Inferior parietal cortex (tissue), 1 donor: Measurements from ENCODE around the gene PEAK3.

ENCODE experiments used
- DNase-seq: peaks from one replicate; pipeline ENCODE4 v3.0.0-alpha.2; 2016; ENCODE audit errors: extremely low spot score

PEAK3 gene, protein sequence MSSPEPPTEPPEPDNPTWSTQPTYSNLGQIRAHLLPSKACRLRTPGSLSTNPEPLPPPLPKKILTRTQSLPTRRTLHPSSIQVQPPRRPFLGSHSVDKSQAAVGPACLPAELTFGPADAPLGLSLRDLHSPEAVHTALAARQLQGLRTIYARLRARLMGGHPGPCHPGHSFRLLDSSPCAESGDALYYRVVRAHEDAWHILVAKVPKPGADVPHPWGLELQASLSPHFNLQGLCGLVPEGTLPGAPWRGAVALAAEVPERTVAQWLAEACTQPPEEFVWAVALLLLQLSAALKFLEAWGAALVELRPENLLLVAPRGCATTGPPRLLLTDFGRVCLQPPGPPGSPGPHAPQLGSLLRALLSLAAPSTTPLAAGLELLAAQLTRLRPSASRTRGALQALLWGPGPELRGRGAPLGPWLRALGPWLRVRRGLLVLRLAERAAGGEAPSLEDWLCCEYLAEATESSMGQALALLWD

DNA sequence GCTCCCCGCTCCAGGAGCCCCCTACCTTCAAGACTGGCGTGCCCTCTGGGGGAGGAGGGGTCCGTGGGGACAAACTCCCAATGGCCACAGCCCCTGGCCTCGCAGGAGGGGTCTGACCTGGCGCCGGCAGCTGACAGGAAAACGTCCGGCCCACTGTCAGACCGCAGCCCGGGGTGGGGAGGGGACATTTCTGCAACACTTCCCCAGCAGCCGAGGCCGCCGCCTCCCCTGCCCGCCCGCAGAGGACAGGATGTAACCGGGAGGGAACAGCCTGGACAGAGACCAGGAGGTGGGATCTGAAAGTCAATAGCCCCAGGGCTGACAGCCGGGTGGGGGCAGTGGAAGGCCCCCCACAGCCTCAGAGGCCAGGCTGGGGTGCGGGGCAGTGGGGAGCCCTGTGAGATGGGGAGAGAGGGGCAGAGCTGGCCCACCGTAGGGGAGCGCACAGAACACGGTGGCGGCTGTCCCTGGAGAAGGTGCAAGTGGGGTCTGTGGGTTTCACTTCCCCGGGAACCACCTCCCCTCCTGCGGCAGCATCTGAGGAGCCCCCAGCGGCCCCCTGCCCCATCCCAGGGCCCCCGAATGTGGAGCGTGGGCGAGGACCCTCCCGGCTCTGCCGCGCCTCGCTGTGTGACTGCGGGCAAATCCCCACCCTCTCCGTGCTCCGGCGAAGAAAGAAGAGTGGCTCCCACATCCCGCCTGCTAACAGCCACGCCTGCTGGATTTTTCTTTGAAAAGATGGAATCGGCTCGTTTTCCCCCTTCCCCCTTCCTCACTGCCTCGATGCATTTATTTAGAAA is at the start of gene PEAK3:
Gene PEAK3, minus strand, starts transcription at position 114 of the 800 bp plus-strand sequence. CDS start 1,244 bp downstream, outside the sequence.
- no peak for DNase-seq

DNA sequence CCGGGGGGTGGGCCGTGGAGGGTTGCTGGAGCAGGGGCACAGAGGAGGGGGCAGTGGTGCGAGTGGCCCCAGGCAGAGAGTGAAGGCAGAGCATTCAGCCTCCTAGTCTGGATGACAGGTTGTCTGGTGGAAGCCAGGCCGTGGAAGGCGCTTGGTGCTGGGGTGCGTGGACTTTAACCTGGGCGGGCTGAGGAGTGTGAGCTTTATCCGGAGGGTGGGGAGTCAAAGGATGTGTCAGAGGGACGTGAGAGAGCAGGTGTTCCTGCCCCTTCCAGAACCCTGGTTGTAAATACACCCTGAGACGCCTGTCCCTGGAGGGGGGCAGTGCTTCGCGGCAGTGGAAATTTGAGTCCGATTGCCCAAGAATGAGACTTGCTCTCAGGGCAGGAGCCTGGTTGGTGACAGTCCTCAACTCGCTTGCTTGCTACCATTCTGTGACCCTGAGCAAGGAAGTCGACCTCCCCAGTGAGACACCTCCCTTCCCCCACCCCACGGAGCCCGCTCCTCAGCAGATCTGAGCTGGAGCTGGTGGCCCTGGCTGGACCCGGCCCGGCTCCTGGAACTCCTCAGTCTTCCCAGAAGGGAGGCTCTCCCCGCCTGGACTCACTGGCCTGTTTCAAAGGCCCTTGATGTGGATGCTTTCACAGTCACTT is 48.8 kb upstream of the PEAK3 start:
- no peak for DNase-seq

DNA sequence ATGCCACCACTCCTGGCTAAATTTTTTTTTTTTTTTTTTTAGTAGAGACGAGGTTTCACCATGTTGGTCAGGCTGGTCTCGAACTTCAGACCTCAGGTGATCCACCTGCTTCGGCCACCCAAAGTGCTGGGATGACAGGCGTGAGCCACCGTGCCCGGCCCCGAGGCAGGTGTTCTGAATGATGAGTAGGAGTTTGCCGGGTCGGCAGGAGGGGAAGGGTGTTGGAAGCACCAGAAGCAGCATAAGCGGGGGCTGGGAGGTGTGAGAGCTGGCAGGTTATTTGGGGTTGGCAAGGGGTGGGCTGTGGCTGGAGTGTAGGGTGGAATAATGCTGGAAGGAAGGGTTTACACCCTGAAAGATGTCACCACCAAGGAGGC is 48.3 kb upstream of the PEAK3 start:
- DNase-seq = no peak

DNA sequence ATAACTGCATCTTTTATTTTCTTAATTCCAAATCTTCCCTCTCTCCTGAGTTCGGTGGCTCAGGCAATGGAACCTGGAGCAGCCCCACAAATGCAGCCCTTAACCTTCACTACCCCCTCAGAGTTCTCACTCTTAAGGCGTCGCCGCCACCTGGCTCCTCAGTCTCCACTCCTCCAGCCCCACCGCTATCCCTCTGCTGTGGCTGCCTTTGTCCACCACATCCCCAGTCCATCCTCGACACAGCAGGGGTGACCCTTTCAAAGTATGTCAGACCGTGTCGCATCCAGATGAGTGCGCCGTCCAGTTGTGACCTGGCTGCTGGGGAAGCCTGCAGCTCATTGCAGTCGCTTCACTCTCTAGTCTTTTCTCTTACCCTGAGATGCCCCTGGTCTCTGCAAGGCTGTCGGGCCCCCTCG is 47.5 kb upstream of the PEAK3 start:
- no peak for DNase-seq

DNA sequence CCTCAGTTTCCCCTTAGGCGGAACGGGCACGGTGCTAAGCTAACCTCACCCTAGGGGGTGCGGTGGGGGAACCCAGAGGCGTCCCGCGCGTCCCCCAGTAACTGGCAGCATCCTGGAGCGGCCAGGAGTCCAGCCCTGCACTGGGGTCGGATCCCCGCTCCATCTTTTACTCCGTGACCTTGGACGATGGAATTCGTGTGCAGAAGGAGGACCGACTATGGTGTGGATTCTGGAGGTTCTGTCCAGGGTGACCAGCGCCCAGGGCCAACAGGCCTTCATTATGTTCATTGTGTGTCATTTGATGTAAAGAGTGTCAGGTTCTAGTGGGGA is 47.1 kb upstream of the PEAK3 start:
- no peak for DNase-seq

DNA sequence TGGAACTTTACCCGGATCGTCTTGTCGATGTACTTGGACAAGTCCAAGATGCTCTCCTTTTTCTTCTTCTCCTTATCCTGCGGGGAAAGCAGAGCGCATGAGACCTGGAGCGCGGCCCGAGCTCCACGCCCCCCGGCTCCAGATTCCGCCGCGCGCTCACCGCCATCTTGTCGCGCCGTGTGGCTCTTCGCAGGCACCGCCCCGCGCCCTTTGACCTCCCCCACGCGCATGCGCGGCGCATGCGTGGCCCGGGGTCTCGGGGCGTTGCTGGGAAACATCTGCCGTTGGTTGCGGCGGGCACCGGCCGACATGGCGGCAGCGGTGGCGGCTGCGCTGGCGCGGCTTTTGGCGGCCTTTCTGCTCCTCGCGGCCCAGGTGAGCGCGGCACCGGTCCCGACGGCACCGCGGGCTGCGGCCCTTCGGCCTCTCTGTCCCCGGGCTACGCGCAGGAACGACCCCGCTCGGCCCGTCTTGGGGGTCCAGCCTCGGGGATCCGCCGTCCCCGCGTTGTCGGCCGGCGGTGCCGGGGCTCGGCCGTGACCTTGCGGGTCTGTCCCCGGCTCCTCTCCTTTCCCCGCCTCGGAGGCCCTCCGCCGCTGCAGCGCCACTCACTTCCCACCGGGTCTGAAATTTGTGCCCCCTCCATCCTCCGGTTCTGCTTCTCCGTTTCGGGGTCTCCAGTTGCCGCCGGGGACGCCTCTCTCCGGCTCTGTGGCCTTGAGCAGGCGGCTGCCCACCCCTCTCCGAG is 46.6 kb upstream of the PEAK3 start, which contains the start of the genes LSM7 and SPPL2B:
Gene LSM7, minus strand, starts transcription at position 186 of the 748 bp plus-strand sequence. Its CDS starts 20 bp downstream, at position 166.
Gene SPPL2B, plus strand, starts transcription at position 284 of the 748 bp plus-strand sequence. Its CDS starts 26 bp downstream, at position 310.
- DNase-seq = peak; percentile 96

DNA sequence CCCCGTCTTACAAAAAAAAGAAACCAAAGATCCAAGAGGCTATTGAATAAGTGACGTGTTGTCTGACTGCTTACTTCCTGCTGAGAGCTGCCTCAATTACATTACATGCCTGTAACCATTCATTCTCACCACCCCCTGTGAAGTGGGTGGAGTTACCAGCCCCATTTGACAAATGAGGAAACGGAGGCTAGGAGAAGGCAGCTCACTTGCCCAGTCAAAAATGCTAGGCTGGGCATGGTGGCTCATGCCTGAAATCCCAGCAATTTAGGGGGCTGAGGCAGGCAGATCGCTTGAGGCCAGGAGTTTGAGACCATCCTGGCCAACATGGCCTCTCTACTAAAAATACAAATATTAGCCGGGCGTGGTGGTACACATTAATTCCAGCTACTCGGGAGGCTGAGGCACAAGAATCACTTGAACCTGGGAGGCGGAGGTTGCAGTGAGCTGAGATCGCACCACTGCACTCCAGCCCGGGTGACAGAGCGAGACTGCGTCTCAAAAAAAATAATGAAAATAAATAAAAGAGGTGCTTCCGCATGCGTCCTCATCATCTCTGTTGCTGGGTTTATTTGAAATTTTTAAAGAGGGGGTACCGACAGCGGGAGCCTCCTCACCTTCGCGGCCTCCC is 45.9 kb upstream of the PEAK3 start:
- no peak for DNase-seq

DNA sequence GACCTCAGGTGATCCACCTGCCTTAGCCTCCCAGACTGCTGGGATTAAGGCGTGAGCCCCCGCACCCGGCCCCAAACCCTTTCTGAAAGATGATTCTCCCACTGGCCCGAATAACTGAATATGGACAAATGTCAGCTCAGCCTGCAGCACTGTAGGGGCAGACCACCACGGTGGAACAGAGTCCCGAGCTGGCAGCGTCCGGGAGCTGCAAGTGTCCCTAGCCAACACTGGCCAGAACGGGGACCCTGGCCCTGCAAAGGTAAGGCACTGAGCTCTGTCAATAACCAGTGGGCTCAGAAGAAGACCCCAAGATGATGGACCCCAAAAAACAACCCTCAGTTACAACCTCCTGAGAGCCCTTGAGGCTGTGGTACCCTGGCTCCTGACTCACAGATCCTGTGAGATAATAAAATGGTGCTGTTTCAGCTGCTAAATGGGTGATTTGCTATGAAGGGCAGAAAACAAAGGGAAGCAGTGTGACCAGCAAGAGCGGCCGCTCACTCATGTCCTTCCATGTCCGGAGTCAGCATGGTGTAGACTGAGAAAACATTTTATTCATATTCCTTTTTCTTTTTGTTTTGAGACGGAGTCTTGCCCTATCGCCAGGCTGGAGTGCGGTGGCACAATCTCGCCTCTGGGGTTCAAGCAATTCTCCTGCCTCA is 44.9 kb upstream of the PEAK3 start:
- no peak for DNase-seq

DNA sequence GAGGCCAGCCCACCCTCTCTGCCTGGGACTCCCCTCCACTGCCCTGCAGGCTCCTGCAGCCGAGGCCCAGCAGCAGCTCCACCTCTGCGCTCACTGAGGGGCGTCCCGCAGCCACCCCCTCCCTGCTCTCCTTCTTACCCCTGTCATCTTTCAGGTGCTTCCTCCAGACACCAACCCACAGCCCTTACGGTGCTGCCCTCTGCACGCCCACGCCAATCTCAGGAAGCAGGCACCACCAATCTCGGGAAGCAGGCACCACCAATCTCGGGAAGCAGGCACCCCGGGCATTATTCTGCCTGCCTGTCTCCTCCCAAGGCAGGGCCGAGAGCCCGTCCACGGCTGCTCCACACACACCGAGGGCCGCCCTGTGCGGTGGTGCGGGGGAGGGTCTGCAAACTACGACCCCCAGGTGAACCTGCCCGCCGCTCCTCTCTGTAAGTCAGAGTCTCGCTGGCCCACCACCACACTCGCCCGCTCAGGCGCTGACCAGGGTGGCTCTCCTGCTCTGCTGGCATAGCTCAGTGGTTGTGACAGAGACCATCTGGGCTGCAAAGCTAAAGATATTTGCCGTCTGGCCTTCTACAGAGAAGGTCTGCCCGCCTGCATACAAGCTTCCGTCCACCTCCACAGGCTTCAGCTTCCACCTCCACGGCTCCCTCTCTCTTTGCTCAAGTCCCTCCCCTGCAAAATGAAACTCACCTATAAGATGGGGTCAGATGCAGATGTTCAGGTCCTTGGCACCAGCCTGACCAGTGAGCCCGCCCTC is 43.5 kb upstream of the PEAK3 start:
- DNase-seq = no peak

DNA sequence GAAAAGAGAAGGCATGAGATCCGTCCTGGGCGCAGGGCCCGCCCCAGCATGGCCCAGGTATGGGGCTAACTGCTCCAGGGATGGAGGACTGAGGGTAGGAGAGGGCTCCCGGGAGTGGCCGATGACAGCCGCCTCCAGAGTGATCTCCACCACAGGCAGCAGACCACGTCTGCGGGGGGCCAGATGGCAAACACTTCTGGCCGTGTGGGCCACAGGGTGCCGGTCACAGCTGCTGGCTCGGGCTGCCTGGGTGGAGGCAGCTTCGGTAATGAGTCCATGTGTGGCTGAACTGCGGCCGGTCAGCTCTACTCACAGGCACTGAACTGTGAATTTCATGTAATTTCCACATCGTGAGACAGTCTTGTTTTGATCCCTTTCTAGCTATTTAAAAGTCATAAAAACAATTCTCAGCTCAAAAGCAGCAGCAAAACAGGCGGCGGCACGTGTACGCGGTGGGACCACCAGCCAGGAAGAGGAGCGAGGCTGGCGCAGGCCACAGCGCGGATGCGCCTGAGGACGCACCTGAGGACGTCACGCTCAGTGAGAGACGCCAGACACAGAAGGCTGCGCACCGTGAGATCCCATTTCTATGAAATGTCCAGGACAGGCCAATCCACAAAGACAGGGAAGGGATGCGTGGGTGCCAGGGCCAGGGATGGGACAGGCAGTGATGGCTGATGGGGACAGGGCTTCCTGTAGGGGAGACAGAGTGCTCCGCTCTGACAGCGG is 42.4 kb upstream of the PEAK3 start:
- no peak for DNase-seq

DNA sequence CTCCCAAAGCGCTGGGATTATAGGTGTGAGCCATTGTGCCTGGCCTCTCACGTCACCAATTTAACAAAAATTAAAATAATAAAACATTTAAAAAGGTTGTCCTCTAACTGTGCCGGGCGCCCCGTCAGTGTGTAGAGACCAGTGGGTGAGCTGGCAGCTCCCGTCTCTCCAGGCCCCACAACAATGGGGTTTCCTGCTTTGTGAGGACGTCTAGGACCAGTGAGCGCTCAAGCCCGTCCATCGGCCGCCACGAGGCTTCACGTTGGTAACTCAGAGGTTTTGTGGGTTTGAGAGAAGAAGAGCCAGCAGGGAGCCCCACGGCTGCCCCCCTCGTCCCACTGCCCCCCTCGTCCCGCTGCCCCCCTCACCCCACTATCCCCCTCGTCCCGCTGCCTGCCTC is 41.7 kb upstream of the PEAK3 start:
- no peak for DNase-seq

DNA sequence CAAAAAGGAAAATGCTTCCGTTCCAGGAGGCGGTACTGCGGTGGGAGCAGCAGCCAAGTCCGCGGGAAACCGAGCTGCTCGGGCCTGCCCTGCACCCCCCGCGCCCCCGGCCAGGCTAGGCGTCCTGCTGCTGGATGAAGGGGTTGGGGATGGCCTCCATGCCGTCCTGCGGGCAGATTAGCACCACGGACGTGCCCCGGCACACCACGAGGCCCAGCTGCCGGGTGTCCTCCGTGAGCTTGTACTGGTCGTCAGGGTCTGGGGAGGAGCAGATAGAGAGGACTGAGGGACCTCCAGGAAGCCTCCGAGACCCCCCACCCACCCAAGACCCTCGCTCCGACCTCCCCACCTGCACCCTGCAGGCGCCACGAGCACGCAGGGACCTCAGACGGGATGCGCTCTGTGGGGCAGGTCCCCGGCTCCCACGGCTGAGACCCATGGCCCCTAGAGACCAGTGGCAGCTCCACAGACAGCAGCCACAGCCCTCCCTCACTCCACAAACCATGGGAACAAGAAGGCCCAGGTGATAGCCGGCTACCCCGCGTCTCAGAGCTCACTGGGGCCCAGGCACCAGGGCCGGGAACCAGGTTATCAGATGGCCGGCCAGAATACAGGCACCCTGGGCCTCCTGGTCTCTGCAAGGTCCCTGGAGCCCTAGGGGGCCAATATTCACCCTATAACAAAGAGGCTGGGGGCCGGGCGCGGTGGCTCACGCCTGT is 39.7 kb upstream of the PEAK3 start:
- no peak for DNase-seq

DNA sequence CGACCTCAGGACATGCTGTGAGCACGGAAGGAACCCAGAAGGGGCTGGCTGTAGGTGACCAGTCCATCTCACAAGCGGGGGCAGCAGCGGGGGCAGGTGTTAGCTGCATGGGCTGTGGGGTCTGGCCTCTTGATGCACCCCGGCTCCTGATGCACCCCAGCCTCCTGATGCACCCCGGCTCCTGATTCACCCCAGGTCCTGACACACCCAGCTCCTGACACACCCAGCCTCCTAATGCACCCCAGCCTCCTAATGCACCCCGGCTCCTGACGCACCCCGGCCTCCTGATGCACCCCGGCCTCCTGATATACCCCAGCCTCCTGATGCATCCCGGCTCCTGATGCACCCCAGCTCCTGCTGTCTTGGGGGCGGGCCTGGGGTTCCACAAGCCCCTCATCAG is 39.0 kb upstream of the PEAK3 start:
- DNase-seq = no peak

DNA sequence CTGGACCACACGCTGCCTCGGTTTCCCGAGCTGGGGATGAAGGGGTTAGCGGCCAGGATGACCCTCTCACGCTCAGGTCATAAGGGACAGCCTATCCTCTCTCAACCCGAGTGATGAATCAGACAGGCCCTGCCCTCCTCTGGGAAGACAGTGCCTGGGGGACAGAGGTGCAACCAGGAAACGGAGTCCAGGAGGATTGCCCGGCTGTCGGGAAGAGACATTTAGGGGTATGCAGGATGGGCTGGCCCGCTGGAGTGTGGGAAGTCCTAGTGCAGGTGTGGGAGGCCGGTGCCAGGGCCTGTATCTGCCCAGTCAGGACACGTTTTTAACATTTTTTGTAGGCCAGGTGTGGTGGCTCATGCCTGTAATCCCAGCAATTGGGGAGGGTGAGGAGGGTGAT is 38.1 kb upstream of the PEAK3 start:
- no peak for DNase-seq

DNA sequence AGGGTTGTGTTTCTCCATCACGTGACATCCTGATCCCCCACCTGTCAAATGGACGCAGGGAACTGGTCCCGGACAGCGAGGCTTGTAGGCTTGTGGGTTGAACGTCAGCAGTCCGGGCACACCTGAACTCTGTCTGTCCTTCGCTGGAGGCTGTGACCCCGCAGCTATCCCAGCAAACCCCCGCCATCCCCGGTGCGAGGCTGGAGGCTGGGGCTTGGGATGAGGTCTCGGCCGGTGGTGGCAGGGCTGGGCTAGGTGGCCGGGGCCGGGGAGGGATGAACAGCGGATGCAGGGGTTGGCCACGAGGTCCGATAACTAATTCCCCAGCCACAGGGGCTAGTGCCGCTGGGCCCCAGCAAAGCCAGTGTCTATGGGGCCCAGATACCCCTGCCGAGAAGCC is 37.6 kb upstream of the PEAK3 start:
- no peak for DNase-seq

DNA sequence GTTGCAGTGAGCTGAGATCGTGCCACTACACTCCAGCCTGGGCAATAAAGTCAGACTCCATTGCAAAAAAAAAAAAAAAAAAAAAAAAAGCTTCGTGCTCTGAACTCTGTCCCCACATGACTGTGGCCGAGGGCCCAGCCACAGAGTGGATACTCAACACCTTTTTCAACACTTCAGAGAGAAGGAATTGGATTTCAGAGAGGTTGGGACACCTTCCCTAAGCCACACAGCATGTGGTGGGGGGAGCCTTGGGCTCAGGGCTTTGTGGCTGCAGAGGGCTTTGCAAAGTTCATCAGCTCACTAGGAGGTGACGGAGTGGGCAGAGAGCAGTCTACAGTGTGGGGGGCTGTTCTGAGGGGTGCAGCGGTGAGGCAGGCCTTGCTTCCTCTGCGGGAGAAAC is 36.9 kb upstream of the PEAK3 start:
- DNase-seq = no peak

DNA sequence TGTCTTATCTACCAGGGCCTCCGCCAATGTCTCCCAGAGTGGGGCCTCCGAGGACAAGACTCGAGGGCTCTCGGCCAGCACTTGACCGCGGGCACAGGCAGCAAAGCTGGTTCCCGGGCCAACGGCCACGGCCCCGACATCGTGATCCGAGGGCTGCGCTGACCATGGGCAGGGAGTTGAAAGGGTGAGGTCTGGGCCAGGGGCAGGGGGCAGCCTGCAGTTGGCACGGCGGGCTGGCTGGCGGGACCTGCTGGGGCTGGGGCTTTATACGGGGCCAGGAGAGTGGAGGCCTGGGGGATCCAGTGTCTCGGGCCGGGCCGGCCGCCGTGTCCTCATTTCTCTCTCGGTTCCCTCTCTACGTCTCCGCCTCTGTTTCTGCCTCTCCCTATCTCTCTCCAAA is 35.8 kb upstream of the PEAK3 start:
- DNase-seq = no peak

DNA sequence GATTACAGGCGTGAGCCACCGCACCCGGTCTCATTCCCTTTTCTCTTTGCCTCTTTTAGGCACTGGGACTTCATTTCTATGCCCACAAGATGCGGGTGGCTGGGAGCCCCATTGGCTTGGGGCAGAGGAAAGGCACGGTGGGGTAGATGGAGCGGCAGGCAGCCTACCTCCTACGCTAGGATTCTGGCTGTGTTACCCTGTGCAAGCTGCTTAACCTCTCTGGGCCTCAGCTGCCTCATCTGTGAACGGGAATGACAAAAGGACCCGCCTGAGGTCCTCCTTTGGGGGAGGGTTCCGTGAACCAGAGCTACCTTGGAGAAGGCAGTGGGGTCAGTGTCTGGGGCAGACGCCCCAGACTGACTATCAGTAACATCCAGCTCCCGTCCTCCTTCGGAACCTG is 35.3 kb upstream of the PEAK3 start:
- DNase-seq = no peak
